Fibroblast of the aortic adventitia (primary cell): Measurements from ENCODE around the gene PKP2. TPM values are rescaled to one million over a fixed set of nuclear protein-coding genes. Genes with fewer than 3 reads are reported as not detected.
"Not testable (repeated sequence)": the region's sequence is repeated elsewhere in the genome, so short reads cannot be mapped to it uniquely, and the experiment has no call there.

Experiments used
- DNase-seq: peaks from one replicate; pipeline ENCODE4 v3.0.0-alpha.2; 2010; ENCODE audit warnings: low read depth
- H3K4me3 ChIP-seq: 2 replicates; pipeline ENCODE4 v1.5.1; 2011; ENCODE audit warnings: low read depth, mild to moderate bottlenecking, control low read depth, low read length, moderate library complexity
- total RNA-seq: library from RNA; depleted of rRNA; stranded (reverse); fragments of >200 nt; gene quantifications from 2 replicates; pipeline ENCODE4 v1.2.3, GENCODE V29; 2012; ENCODE audit warnings: low replicate concordance
- TF ChIP-seq, protein P1 (sequence below): IDR thresholded peaks from 2 replicates; pipeline ENCODE4 v1.5.1; 2011; ENCODE audit warnings: mild to moderate bottlenecking, low read length, control low read depth, inconsistent platforms; ENCODE audit not compliant: insufficient read depth

The PKP2 gene
- total RNA-seq, 1 donor: 0.45 TPM

DNA sequence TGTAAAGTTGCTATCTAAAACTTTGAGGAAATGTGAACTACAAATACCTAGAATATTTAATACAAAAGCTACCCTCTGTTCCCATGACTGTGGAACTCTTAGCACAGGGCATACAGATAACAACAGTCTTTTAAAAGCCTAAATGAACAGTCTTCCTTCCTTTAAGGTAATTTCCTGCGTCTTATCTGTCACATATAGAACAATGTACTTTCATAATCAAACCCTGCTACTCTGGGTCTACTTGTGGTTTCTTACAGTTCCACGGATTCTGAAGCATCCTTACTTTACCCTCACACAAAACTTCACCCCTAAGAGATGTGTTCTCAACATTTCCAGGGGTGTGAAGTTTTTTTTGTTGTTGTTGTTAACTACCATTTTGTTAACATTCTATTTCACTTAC lies 5.1 kb downstream of the PKP2 start:
- TF ChIP-seq, protein P1, sequence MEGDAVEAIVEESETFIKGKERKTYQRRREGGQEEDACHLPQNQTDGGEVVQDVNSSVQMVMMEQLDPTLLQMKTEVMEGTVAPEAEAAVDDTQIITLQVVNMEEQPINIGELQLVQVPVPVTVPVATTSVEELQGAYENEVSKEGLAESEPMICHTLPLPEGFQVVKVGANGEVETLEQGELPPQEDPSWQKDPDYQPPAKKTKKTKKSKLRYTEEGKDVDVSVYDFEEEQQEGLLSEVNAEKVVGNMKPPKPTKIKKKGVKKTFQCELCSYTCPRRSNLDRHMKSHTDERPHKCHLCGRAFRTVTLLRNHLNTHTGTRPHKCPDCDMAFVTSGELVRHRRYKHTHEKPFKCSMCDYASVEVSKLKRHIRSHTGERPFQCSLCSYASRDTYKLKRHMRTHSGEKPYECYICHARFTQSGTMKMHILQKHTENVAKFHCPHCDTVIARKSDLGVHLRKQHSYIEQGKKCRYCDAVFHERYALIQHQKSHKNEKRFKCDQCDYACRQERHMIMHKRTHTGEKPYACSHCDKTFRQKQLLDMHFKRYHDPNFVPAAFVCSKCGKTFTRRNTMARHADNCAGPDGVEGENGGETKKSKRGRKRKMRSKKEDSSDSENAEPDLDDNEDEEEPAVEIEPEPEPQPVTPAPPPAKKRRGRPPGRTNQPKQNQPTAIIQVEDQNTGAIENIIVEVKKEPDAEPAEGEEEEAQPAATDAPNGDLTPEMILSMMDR: no peak

GRCh38 chr12:32889011-32889760 lies 7.4 kb downstream of the PKP2 start:
- peak; percentile 62 for DNase-seq
- no peak overlapping the region for H3K4me3 ChIP-seq
- TF ChIP-seq, protein P1: no peak

More for the DNA sequence above, 5.1 kb downstream of the PKP2 start:
- DNase-seq: no peak
- H3K4me3 ChIP-seq: no peak overlapping the region

- H3K4me3 ChIP-seq: no peak overlapping the region
- no peak for DNase-seq
- TF ChIP-seq, protein P1: no peak
Observed at GRCh38 chr12:32887058-32887457, 9.5 kb downstream of the PKP2 start.

DNA sequence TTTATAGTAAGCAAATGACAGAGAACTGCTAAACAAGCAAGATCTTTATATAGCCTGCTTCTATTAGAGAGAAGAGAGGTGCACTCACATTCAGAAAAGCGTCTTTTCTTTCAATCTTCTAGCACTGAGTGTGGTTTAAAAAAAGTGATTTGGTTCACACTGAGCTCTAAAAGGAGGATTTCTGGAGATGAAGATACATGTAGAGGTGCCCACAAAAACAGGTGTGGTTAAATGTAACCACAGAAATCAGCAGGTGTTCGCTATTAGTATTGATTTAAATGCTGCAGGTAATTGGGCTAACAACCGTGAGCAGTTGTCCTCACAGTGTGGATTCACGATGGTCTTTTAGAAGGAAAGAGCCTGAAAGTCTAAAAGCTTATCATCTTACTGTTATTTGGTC lies 10.7 kb downstream of the PKP2 start:
- TF ChIP-seq, protein P1: no peak
- DNase-seq: no peak
- H3K4me3 ChIP-seq: no peak overlapping the region

- TF ChIP-seq, protein P1: no peak
- no peak overlapping the region for H3K4me3 ChIP-seq
- DNase-seq: no peak
Observed at GRCh38 chr12:32884962-32885361, 11.6 kb downstream of the PKP2 start.

DNA sequence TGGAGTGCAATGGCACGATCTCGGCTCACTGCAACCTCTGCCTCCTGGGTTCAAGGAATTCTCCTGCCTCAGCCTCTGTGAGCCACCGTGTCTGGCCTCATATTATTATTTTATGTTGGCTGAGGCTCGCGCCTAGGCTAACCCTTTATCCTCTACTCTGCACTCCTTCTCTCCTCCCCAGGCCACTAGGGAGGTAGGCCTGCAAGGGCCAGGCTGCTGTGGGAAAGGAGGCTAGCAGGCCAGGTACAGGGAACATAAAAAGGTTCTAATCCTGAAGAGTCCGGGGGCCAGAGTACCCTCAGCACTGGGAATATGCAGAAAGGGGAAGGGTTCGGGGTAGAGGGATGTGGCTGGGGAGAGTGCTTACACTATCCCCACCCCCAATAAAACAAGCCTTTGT lies 14.9 kb downstream of the PKP2 start:
- no peak overlapping the region for H3K4me3 ChIP-seq
- DNase-seq: no peak
- TF ChIP-seq, protein P1: no peak

DNA sequence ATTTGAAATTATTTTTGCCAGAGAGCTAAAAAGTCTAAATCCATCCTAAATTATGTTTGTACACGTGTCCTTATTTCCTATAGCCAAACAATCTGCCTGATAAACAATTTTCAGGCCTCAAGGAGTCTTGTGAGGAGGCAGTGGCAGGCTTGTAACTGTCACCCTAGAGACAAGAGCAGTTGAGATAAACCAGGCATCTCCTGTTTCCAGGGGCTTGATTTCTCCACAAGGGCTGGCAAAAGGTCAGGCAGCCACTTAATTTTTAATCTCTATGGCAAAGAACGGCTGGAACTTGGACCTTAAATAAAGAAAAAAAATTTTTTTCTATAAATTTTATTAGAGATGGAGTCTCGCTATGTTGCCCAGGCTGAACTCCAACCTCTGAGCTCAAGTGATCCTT lies 15.5 kb downstream of the PKP2 start:
- H3K4me3 ChIP-seq: no peak overlapping the region
- DNase-seq: no peak
- TF ChIP-seq, protein P1: no peak

- DNase-seq, H3K4me3 ChIP-seq: not testable (repeated sequence)
Observed at GRCh38 chr12:32879066-32879465, 17.5 kb downstream of the PKP2 start.
